HL-60/S4 treated with retinoic acid at 250 ng/mL for 4 days and 3 days (cell line): ENCODE data around the gene CHURC1.

Source experiments
- in situ Hi-C: fragments of 300-500 bp; cut with MboI; formaldehyde crosslinking; loops from 2 replicates; pipeline ENCODE4 v1.7.0; 2022; ENCODE audit warnings: low sequenced_read_pairs

CHURC1 gene

DNA sequence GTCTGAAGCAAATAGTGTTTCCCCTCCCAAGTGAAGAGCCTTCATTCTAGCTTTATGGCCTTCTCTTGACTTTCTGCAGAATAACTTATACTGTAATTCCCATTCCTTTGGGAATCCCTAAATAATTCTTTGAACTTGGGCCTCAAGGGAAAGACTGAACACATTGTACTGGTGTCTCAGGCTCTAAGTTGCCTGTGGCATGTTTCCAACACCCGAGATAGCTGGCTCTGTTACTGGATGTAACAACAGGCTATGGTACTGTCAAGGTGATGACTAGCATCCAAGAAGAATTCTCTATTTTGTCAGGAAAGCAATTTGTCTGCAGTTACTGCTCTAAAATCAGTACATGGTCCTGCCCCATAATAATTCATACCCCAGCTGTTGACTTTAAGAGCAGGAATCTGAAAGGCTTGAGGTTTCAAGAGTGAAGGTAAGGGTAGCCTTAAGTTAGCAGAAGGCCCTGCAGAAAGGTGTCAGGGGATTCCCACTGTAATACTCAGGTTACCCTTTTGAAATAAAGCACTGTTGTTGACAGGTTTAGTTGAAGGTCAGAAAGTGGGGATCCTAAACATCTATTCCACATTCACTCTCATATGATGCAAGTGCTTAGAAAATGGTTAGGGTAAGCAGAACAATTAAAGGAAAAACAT, 23.0 kb downstream of the CHURC1 start:
- in situ Hi-C loops = no loop called here

DNA sequence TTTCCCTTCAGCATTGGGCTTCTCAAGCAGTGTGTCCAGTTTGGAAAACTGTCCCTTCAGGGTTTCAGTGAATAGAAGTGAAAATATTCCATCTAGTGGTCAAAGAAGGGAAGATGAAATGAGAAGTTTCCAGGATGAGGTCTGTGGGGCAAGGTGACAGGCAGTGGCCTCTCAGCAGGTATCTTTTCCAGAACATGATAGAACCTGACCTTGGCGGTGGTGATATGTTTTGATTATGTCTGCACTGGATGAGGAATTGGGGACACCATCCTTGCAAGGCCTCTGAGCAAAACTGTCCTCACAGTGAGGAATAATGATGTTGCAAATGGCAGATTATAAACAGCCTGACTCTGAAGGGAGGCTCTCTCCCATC, 23.6 kb downstream of the CHURC1 start:
- in situ Hi-C loops = no loop called here

DNA sequence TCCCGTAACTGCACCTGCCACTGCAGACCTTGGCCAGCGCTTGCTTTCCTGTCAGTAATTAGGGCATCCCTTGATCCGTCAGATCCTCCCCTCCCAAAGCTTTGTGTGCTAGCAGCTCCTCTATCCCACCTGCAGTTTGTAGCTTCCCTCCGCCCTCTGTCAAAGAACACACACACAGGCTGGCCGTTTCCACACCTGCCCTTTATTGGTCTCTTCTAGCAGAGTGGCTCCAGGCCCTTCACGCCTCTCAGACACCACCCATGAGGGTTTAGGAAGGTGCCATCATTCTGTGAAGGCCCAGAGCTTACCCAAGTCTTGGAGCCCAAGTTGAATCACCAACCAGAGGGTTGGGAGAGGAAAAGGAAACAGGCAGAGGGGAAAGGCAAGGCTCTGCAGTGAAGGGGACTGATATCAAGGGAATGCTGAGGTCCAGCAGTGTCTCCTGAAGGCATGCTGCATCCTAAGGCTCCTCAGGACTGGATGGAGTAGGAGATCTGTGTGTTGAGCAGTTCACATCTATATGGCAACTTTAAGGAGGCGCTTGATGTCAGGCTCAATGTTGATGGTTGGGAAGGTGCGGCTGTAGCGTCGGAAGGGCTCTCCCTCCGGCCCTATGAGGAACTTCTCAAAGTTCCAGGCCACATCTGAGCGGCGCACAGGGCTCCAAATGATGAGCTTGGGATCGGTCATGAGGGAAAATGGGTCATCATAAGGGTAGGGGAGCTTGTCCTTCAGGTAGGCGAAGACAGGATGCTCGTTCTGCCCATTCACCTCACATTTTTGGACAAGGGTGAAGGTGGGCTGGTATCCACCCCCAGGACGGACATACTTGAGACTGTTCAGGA, 24.9 kb downstream of the CHURC1 start:
- in situ Hi-C loops = no loop called here

DNA sequence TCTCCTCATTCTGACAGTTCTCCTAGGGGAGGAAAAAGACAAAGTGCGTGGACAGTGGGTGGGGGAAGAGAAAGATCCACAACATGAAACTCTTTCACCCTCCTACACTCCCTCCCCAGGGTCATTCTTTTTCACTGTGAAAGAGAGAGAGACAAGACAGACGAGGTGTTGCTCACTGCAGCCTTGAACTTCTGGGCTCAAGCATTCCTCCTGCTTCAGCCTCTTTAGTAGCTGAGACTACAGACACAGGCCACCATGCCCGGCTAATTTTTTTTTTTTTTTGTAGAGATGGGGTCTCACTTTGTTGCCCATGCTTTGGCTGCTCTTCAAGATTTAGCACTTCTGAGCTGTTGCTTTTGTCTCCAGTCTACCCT, 25.5 kb downstream of the CHURC1 start:
- in situ Hi-C loops = no loop called here

DNA sequence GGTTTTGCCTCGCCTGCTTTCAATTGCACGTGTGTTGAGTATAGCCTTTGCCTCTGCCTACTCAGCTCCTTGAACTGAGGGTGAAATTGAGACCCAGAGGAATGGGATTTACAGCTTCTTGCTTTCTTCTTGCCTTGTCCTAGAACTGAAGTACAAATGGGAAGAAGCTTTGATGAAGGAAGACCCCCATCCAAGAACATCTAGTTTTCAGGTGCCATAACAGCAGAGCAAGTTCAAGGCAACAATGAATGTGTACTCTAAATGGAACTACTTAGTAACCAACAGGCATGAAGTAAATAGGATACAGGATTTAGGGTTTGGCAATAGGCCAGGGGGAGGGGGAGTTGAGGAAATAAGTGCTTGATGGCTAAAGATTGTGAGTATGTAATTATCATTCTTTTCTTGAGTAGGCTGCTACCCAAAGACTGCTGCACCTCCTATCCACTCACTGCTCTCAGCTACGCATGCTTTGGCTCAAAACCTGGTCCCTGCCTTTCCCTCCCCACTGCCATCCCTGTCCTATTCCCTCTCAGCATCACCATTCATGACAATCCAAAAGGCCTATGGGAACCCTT, 26.2 kb downstream of the CHURC1 start:
- in situ Hi-C loops = no loop called here

DNA sequence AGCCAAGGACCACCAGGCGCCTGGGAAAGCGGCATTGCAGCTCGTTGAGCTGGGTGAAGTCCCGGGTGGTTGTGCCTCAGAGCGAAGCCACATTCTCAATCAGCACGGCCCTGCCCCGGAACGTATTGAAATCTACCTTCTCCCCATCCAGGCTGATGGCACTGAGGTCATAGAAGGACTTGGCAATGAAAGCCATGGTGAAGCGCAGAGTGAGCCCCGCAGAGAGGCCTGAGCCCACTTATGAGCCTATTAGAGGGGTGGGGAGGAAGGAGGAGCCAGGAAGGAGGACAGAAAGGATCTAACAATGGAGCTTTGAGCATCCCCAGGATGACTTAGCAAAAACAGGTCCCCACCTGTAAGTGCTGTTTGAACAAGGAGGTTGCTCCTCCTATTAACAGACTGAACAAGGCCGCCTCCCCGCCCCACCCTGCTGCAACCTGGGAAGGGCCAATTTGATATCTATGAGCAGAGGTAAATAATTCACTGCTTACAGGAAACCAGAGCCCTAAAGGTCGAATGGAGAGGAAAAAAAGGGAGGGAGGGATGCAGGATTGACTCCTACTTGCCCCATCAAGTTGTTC, 28.4 kb downstream of the CHURC1 start, which contains the start of gene GPX2:
GPX2 (minus strand) TSS at position 215 of the 581 bp plus-strand sequence; CDS start at position 196, 19 bp downstream.
- in situ Hi-C loops = no loop called here

DNA sequence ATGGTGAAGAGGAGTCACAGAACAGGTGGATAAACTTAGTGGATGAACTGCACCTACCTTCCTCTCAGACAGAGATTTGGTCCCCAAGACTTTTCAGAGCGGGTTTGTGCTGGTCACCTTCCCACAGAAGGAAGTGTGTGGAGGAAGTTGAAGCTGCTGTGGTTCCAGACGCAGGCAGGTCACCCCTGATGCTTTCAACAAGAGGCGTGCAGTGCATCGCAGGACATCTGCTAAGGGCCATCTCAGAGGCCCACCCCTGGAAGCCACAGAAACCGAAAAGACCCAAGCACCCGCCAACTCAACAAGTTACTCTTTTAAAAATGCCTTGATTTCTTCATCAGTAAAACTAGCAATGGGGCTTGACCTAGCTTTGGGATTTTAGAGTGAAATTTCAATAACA, 29.3 kb downstream of the CHURC1 start:
- in situ Hi-C loops = no loop called here

DNA sequence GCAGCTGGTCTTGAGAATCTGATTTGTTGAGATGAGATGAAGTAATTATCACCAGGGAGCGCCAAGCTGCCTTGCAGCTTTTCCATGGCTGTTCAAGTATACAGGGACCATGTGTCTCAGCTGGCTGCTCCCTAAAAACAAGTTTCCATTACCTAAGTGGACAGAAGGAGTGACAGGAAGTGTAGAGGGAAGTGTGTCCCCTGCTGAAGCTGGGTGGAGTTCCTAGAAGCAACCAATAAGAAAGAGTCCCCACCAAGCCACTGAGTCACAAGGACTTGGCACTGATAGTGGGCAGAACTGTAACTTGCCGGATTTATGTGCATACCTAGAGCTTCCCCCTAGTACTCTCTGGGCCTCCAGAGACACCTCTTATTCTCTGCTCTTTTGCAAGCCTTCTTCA, 29.8 kb downstream of the CHURC1 start:
- in situ Hi-C loops = no loop called here

DNA sequence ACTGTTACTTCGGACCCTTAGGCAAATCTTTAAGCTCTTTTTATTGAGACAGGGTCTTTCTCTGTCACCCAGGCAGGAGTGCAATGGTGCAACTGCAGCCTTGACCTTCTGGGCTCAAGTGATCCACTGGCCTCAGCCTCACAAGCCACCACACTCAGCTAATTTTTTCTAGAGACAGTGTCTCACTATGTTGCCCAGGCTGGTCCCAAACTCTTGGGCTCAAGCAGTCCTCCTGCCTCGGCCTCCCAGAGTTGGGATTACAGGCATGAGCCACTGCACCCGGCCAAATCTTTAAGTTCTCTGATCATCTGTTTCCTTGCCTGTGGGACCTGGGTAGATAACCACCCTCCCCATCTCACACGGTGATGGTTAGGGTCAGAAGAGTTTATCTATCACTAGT, 30.6 kb downstream of the CHURC1 start:
- in situ Hi-C loops = no loop called here

DNA sequence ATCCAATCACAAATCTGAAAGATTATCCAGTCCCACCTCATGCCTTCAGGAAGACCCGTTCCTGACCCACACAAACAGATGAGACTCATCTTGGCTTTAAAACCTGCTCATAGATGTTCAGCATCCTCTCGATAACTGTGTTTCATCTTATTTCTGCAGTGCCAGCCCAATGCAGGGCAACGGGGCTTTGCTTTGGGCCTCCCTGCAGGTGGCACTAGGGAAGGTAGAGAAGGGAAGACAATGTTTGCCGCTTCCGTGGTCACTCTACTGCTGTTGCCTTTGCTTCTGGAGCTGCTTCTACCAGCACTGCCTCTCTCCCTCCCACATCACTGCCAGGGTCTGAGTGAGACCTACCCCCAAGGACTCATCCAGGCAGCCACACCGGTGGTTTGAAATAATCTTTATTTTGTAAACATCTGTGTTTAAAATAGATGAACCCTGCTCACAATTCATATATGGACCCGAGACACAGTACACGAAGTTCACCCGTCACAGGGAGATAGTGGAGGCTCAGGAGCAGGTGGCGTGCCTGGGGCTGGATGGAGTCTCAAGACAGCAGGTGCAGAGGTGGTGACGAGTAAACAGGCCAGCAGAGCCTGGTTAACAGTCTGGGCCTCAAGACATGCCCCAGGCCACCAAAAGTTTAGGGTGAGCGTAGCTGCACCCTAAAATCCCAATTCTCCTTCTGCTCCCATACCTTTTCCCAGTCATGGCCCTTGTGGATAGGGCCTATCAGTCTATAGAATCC, 31.4 kb downstream of the CHURC1 start:
- in situ Hi-C loops = no loop called here

DNA sequence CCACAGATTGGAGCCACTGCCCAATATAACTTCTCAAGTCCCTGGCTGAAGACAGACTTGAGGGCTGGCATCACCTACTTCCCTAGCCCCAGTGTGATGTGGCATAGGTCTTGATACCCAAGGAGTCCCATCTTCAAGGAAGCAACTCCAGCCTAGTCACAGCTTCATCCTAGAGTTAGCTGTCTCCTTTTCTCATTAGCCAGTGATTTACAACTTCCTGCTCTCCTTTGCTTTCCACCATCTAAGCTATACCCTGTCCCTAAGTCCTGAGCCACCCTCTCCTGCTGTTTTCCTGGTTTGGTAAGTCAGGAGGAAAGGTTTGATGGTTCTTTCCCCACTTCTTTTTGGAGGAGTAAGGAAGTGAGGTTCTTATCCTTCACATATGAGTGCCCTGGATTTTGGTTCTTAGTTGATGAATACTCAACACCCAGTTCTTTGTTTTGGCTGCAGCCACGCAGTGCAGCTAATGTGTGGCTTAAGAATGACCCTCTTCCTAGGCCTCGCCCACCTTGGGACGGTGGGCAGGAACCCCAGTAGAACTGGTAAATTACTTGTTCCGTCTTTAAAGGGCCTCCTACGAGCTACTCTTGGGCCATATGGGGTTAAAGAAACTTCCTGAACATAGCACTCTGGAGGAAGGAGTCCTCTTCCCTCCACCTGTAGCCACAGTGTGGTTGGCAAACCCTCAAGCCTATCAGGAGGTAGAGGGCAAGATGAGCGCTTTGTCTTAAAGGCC, 32.2 kb downstream of the CHURC1 start:
- in situ Hi-C loops = no loop called here

DNA sequence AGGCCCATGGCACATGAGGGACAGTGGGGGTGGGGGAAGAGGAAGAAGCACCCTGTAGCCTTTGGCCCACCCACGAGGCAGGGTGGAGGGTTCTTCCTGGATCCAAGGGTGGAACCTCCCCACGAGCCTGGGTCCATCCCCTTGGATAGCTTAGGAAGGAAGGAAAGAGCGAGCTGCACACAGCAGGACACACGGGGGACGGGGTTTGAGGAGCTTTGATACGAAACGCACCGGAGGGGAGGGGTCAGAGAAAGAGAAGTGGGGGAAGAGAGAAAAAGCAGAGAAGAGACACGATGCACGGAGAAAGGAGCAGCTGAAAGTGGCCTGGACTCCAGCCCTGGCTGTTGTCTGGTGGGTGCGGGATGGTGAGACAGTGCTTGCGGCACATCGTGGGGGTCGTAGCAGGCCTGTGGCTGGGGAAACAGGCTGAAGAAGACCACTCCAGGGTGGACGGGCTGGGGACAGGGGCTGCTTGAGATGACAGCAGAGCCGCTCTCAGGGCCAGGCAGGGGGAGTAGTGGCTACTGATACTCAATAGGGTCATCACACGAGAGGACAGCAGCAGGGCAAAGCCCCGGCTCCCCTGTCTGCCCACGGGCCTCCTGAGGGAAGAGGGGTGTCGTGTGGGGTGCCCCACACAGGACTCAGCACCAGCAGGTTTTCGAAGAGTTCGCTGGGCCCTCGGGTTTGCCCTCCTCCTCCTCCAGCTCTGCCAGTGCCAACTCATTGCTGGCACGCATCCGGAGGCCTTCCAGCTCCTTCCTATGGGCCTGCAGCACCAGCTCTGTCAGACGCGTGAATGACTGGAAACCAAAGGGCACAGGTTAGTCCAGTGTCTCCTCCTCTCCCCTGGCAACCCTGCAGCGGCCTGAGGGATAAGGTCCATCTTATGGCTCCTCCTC, 33.7 kb downstream of the CHURC1 start:
- in situ Hi-C loops = no loop called here

DNA sequence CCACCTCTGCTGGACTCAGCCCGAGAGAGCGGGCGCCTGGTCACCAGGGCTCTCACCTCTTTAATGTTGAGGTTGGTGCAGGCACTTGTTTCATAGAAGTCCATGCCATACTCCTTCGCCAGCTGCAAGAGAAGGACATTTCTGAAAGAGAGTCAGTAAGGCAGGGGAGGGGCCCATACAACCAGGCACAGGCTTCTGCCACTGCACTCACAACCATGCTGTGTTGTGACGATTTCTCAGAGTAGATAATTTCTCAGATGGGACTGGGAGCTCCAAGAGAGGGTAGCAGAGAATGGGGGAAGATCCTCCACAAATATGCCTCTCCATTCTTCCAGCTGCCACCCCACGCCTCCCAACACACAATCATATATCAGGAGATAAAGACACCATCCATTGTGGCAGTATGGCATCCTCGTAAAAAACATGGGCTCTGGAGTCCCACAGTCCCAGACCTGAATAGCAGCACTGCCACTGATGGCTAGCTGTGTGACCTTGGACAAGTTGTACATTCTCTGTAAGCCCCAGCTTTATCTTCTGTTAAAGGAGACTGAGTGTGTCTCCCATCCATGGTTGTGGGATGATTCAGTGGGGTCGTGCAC, 34.5 kb downstream of the CHURC1 start:
- in situ Hi-C loops = no loop called here

DNA sequence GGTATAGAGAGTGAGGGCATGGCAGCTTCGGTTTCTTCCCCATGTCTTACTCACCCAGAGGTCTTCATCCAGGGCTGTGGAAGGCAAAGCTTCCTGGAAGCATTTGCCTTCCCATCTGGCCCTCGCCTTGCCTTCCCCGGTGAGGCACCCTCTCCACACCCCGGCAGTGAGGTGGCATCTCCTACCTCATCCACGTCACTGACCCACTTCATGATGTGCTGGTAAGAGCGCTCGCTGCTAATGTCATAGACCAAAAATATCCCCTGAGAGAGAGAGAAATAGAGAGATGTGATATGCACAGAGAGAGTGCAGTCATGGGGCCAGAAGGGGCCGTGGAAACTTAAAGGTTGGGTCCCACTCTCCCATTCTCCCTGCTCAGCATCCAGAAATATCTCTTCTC, 36.6 kb downstream of the CHURC1 start:
- in situ Hi-C loops = no loop called here

DNA sequence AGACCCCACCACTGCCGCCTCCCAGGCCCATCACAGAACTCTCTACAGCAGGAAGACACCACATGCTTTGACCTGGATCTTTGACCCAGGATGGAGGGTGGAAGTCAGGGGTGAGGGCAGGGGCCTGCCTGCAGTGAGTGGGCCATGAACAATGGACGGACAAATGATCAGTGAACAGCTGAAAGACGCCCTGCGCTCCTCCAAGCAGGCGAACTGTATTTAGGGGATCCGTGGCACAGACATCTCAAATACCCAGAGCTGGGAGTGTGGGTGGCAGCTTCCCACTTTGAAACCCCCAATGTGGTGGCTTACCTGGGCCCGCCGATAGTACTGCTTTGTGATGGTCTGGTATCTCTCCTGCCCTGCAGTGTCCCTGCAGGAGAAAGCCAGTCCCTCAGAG, 37.0 kb downstream of the CHURC1 start:
- in situ Hi-C loops = no loop called here

DNA sequence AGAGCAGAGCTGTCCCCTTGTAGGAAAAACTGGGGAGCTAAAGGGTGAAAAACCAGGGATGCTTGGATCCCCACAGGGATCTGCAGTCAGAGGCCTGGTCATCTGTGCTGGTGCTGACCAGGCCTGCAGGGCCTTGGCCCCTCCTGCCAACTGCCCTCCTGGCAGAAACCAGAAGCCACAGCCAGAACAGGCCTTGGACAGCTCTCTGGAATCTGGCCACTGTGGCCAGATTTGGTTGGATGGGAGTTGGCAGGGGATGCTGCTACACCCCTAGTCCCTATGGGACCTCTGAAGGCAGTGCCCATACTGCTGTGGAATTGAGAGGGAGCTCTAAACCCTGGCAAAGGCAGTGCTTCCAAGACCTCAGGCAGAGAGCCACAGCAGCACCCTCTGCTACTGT, 37.5 kb downstream of the CHURC1 start:
- in situ Hi-C loops = no loop called here

DNA sequence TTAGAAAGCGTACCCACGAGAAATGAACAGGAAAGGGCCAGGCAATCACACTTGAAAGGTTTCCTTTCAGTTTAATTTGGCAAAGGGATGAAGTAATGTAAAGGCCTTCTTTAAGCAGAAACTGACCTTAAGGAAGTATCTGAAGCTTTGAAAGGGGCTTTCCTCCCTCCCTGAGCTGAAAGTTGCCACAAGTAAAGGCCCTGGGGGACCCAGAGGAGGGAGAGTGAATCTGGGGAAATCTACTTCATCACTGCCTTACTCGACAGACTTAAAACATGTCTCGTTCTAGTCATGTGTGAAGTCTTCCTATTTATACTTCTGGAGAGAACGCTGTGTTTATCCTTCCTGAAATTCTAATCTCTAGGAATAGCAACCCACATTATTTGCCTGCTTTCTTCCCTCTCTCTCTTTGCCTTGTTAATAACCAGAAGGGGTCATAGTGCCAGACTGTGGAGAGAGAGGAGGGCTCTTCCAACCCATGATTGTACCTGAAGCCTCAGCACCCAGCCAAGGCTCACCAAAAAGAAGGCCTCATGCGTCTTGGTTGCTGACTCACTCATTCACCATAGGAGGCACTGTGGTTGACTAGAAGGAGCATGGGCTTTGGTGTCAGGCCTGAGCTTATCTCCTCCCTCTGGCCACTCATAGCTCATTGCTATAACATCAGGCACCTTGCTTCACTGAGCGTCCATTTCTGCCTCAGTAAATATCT, 38.5 kb downstream of the CHURC1 start:
- in situ Hi-C loops = no loop called here

DNA sequence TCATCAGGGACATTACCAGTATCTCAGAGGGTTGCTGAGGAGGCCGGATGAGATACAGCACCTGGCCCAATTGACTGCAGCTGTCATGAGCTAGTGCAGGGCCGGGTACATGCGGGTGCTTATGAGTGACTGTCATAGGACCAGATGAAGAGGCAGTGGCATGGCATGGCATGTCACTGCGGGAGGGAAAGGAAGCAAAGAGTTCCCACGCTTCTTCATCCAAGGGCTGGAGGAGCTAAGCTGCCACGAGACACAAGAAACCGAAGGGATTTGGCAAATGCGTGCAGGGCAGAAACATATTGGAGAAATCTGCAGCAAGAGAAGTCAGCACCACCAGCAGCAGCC, 39.0 kb downstream of the CHURC1 start:
- in situ Hi-C loops = no loop called here

DNA sequence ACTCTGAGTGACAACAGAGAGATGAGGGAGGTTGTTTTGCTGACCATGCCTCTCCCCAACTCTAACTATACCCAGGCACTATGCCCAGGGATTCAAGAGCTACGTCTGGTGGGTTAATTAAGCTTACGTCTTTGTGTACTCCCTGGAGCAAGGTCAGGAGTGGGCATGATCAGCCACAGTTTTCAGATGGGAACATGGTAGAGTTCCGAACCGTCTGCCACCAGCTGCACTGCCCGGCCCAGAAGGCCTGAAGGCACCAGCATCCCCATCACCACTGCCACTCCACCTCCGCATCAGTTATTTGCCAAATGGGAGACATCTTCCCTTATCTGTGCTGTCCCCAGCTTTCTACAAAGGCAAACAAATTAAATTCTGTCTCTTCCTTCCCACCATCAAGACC, 39.4 kb downstream of the CHURC1 start:
- in situ Hi-C loops = no loop called here
